Natural killer cell treated with Interleukin-12 subunit alpha and Interleukin-12 subunit beta and Interleukin-15 and Interleukin-18, amount 100 ng/mL, for 72 hours (primary cell): Measurements from ENCODE around the gene PGM2L1. TPM values are rescaled to one million over a fixed set of nuclear protein-coding genes. Genes with fewer than 3 reads are reported as not detected.

ENCODE experiments used
- ATAC-seq, 2 donors: fragments of 150-1000 bp; cut with Tn5 transposase in 1 of 2; sonication (Bioruptor Pico), chemical (Tn5 transposase) in 1 of 2; 2 replicates each; pipeline ENCODE4 v1.10.0; 2021
- DNase-seq: peaks from one replicate; pipeline ENCODE4 v3.0.0; 2022; ENCODE audit warnings: low spot score
- H3K27ac Mint-ChIP-seq, 2 donors: 1 replicate in 1 of 2; 2 replicates in 1 of 2; pipeline ENCODE4 v1.8.0; 2022; ENCODE audit warnings: mixed read lengths in 2 of 2, mild to moderate bottlenecking in 1 of 2, moderate library complexity in 1 of 2
- H3K27me3 Mint-ChIP-seq, 2 donors: 1 replicate in 1 of 2; 2 replicates in 1 of 2; pipeline ENCODE4 v1.8.0; 2022; ENCODE audit warnings: mixed read lengths in 2 of 2
- H3K36me3 Mint-ChIP-seq: one replicate; pipeline ENCODE4 v1.8.0; 2022; ENCODE audit warnings: mixed read lengths
- H3K4me1 Mint-ChIP-seq, 2 donors: 1 replicate in 1 of 2; 2 replicates in 1 of 2; pipeline ENCODE4 v1.8.0; 2022; ENCODE audit warnings: low read depth in 2 of 2, mixed read lengths in 2 of 2, mild to moderate bottlenecking in 1 of 2
- H3K4me3 Mint-ChIP-seq: one replicate; pipeline ENCODE4 v1.8.0; 2022; ENCODE audit warnings: mixed read lengths
- H3K9me3 Mint-ChIP-seq: 2 replicates; pipeline ENCODE4 v1.8.0; 2022; ENCODE audit warnings: mixed read lengths
- total RNA-seq, 2 donors: library from RNA; stranded (reverse); gene quantifications; one replicate each; pipeline ENCODE4 v1.2.3, GENCODE V29; 2022

Gene PGM2L1
- total RNA-seq, result 1 to 10 TPM; 1.4 to 2.4 TPM

GRCh38 chr11:74398244-74399159 is at the start of gene PGM2L1:
TSS of gene PGM2L1 (minus strand) at chr11:74398433. CDS start at chr11:74398161, 272 bp downstream.
- DNase-seq (peak; percentile 94), ATAC-seq (peak; percentile 97)
- Mint-ChIP-seq H3K36me3 (no peaks in the 10 kb centered on the region), H3K27me3 (no peaks in the 10 kb centered on the region), H3K4me3 (peak within 1 kb of the TSS; percentile 92), H3K9me3 (no peaks in the 10 kb centered on the region), H3K27ac (peak within 1 kb of the TSS; percentile 93 to 99), H3K4me1 (peaks cover 13 to 14% of the 10 kb centered on the region in 2 donors)

GRCh38 chr11:74447720-74448119 is 49.5 kb upstream of the PGM2L1 start:
- DNase-seq (no peak), ATAC-seq (no peak)
- Mint-ChIP-seq H3K27ac (no peak overlapping the region), H3K27me3 (peaks cover 6 to 8% of the 10 kb centered on the region in 2 donors), H3K4me3 (no peak overlapping the region), H3K9me3 (no peaks in the 10 kb centered on the region), H3K36me3 (no peaks in the 10 kb centered on the region), H3K4me1 (peaks cover 0 to 4% of the 10 kb centered on the region in 2 donors)

DNA sequence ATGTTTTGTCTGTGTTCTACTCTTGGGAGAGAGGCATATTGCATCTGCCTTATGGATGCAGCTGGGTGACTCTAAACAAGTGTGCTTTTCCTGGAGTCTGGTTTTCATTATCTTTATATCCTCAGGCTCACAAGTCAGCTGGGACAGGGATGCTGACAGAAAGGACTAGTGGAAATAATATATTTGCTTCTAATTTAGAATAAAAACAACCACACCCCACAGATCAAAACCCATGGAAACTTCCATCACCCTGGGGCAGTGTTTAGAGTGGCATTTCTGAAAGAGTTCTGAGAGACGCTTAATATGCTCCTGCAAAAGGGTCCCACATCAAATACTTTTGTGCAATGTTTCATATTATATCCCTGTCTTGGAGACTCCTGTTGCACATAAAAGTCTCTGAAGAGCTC is 48.3 kb upstream of the PGM2L1 start:
- no peak for DNase-seq
- Mint-ChIP-seq H3K4me1 (peaks cover 0 to 4% of the 10 kb centered on the region in 2 donors), H3K36me3 (no peaks in the 10 kb centered on the region), H3K4me3 (no peak overlapping the region), H3K27ac (no peak overlapping the region), H3K9me3 (no peaks in the 10 kb centered on the region), H3K27me3 (peaks cover 6 to 8% of the 10 kb centered on the region in 2 donors)
- ATAC-seq, result no peak

- DNase-seq, result no peak
- Mint-ChIP-seq H3K27me3 (peaks cover 6 to 8% of the 10 kb centered on the region in 2 donors), H3K27ac (no peak overlapping the region), H3K36me3 (no peaks in the 10 kb centered on the region), H3K9me3 (no peaks in the 10 kb centered on the region), H3K4me3 (no peak overlapping the region), H3K4me1 (no peaks in the 10 kb centered on the region)
- ATAC-seq, result no peak
Measured at GRCh38 chr11:74444173-74444826, 46.1 kb upstream of the PGM2L1 start.

DNA sequence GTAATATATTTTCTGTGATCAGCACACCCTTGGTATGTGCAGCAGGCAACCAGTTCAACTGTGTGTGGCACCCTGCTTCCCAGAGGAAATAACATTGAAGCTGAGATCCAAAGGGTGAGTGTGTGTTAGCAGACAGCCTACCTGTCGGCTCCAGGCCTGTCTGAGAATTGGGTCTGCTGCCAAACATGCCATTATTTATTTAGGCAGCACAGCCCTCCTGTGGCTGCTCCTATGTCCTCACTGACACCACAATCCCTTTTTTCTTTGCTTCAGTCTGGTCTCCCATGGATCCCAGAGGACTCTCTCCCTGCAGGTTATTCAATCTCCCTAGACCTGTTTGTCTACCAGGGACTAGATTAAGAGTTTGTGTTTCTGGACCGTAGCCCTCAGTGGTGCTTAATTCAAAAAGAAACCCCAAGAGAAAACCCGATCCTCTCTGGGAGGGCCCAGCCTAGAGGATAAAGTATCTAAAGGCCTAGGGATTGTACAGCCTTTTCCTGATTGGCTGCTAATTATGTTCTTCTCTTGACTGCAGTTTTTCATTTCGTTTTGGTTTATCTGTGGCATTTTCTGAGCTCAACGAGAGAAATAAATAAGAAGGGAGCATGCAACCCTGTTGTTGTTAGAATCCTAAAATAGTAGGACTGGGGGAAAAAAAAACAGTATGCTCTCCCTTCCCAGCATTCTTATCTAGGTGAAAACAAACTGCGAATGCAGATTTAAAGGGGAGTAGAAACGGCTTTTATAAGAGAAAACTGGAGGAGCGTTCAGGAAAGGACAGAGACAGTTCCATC is 45.0 kb upstream of the PGM2L1 start:
- H3K27ac Mint-ChIP-seq, result no peak overlapping the region
- H3K4me1 Mint-ChIP-seq, result no peaks in the 10 kb centered on the region
- ATAC-seq (no peak), DNase-seq (no peak)
- H3K36me3 Mint-ChIP-seq, result no peaks in the 10 kb centered on the region
- H3K27me3 Mint-ChIP-seq, result peaks cover 6 to 8% of the 10 kb centered on the region in 2 donors
- no peak overlapping the region for H3K4me3 Mint-ChIP-seq
- H3K9me3 Mint-ChIP-seq, result no peaks in the 10 kb centered on the region

- Mint-ChIP-seq H3K9me3 (no peaks in the 10 kb centered on the region), H3K27ac (no peak overlapping the region), H3K36me3 (no peaks in the 10 kb centered on the region), H3K4me1 (no peaks in the 10 kb centered on the region), H3K4me3 (no peak overlapping the region), H3K27me3 (peaks cover 6 to 8% of the 10 kb centered on the region in 2 donors)
- ATAC-seq, result no peak
- no peak for DNase-seq
Measured at GRCh38 chr11:74442636-74443035, 44.4 kb upstream of the PGM2L1 start.

GRCh38 chr11:74438681-74439080 is 40.4 kb upstream of the PGM2L1 start:
- Mint-ChIP-seq H3K27me3 (peaks cover 7 to 12% of the 10 kb centered on the region in 2 donors), H3K4me3 (no peak overlapping the region), H3K9me3 (no peaks in the 10 kb centered on the region), H3K4me1 (no peaks in the 10 kb centered on the region), H3K36me3 (no peaks in the 10 kb centered on the region), H3K27ac (no peak overlapping the region)
- DNase-seq, result no peak
- no peak for ATAC-seq

GRCh38 chr11:74437441-74438042 is 39.3 kb upstream of the PGM2L1 start:
- H3K36me3 Mint-ChIP-seq, result no peaks in the 10 kb centered on the region
- H3K9me3 Mint-ChIP-seq, result no peaks in the 10 kb centered on the region
- H3K4me3 Mint-ChIP-seq, result no peak overlapping the region
- DNase-seq (no peak), ATAC-seq (no peak)
- no peaks in the 10 kb centered on the region for H3K4me1 Mint-ChIP-seq
- peaks cover 7 to 11% of the 10 kb centered on the region in 2 donors for H3K27me3 Mint-ChIP-seq
- no peak overlapping the region for H3K27ac Mint-ChIP-seq

DNA sequence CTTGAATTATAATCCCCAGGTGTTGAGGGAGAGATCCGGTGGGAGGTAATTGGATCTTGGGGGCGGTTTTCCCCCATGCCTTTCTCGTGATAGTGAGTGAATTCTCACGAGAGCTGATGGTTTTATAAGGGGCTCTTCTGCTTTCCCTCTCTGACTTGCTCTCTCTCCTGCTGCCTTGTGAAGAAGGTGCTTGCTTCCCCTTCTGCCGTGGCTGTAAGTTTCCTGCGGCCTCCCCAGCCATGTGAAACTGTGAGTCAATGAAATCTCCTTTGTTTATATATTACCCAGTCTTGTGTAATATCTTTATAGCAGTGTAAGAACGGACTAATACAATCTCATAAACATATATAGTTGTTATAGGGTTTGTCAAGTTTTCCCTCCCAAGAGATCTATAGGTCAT is 36.3 kb upstream of the PGM2L1 start:
- no peak for DNase-seq

DNA sequence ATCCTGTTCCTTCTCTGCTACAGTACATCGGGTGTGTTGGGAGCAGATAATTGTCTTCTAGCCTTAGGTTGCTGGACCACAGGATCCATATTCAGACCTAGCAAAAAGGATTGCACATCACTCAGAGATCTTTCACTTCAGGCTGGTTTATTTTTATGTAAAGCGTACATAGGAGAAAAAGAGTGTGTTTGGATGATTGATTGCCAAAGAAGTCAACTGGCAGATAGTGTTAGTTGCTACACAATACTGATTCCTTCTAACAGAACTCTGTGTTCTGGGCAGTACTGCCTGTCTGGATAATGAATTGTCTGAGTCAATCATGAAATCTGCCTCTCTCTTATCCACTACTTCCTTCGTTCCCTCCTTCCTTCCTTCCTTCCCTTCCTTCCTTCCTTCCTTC is 31.0 kb upstream of the PGM2L1 start:
- Mint-ChIP-seq H3K27ac (no peak overlapping the region), H3K4me3 (no peak overlapping the region), H3K9me3 (no peaks in the 10 kb centered on the region), H3K4me1 (no peaks in the 10 kb centered on the region), H3K27me3 (peaks cover 0 to 6% of the 10 kb centered on the region in 2 donors), H3K36me3 (no peaks in the 10 kb centered on the region)
- ATAC-seq, result no peak
- DNase-seq, result no peak

More for the DNA sequence above, 36.3 kb upstream of the PGM2L1 start:
- H3K4me1 Mint-ChIP-seq, result no peaks in the 10 kb centered on the region
- no peak overlapping the region for H3K27ac Mint-ChIP-seq
- H3K27me3 Mint-ChIP-seq, result peaks cover 7 to 9% of the 10 kb centered on the region in 2 donors
- H3K4me3 Mint-ChIP-seq, result no peak overlapping the region
- H3K9me3 Mint-ChIP-seq, result no peaks in the 10 kb centered on the region
- no peaks in the 10 kb centered on the region for H3K36me3 Mint-ChIP-seq
- no peak for ATAC-seq

GRCh38 chr11:74427384-74427886 is 29.2 kb upstream of the PGM2L1 start:
- Mint-ChIP-seq H3K27ac (no peak overlapping the region), H3K9me3 (no peaks in the 10 kb centered on the region)

GRCh38 chr11:74425100-74425499 is 26.9 kb upstream of the PGM2L1 start:
- Mint-ChIP-seq H3K27ac (no peak overlapping the region), H3K27me3 (peaks cover 7 to 13% of the 10 kb centered on the region in 2 donors), H3K4me1 (no peaks in the 10 kb centered on the region), H3K4me3 (no peak overlapping the region), H3K36me3 (no peaks in the 10 kb centered on the region), H3K9me3 (no peaks in the 10 kb centered on the region)
- DNase-seq (no peak), ATAC-seq (no peak)

More at GRCh38 chr11:74427384-74427886, 29.2 kb upstream of the PGM2L1 start:
- Mint-ChIP-seq H3K36me3 (no peaks in the 10 kb centered on the region), H3K4me1 (no peaks in the 10 kb centered on the region), H3K27me3 (peaks cover 0 to 3% of the 10 kb centered on the region in 2 donors), H3K4me3 (no peak overlapping the region)
- ATAC-seq (no peak), DNase-seq (no peak)

GRCh38 chr11:74418509-74418895 is 20.3 kb upstream of the PGM2L1 start:
- H3K27ac Mint-ChIP-seq, result no peak overlapping the region
- H3K4me3 Mint-ChIP-seq, result no peak overlapping the region

More at GRCh38 chr11:74418509-74418895, 20.3 kb upstream of the PGM2L1 start:
- ATAC-seq, result no peak
- Mint-ChIP-seq H3K36me3 (no peaks in the 10 kb centered on the region), H3K27me3 (peaks cover 7 to 11% of the 10 kb centered on the region in 2 donors), H3K9me3 (no peaks in the 10 kb centered on the region), H3K4me1 (no peaks in the 10 kb centered on the region)
- no peak for DNase-seq
